AG10803 (cell line): ENCODE results near the gene RNF214.

Source experiments
- DNase-seq: peaks from one replicate; pipeline ENCODE4 v3.0.0; 2010; ENCODE audit warnings: low read depth
- H3K4me3 ChIP-seq: 2 replicates; pipeline ENCODE4 v1.5.1; 2011; ENCODE audit warnings: mild to moderate bottlenecking, low read length, control low read depth
- TF ChIP-seq, protein P1 (sequence below): conservative IDR thresholded peaks from 2 replicates; pipeline ENCODE4 v1.5.1; 2011; ENCODE audit warnings: mild to moderate bottlenecking, low read length, control low read depth, inconsistent platforms

The RNF214 gene

DNA sequence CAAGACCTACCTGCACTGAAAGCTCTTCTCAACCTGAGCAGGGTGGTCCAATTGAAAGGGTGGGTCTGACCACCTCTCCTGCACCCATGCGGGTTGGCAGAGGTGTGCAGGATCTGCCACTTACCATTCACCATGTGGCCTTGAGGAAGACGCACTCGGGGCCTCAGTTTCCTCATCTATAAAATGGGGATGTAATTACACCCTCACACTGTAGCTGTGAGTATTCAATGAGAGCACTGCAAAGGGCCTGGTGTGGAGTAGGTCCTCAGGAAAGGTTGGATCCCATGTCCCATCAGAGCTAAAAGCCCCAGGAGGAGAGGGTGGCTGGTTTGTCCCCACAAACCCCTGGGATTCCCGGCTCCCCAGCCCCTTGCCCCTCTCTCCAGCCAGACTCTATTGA, 33.9 kb upstream of the RNF214 start:
- TF ChIP-seq, protein P1, sequence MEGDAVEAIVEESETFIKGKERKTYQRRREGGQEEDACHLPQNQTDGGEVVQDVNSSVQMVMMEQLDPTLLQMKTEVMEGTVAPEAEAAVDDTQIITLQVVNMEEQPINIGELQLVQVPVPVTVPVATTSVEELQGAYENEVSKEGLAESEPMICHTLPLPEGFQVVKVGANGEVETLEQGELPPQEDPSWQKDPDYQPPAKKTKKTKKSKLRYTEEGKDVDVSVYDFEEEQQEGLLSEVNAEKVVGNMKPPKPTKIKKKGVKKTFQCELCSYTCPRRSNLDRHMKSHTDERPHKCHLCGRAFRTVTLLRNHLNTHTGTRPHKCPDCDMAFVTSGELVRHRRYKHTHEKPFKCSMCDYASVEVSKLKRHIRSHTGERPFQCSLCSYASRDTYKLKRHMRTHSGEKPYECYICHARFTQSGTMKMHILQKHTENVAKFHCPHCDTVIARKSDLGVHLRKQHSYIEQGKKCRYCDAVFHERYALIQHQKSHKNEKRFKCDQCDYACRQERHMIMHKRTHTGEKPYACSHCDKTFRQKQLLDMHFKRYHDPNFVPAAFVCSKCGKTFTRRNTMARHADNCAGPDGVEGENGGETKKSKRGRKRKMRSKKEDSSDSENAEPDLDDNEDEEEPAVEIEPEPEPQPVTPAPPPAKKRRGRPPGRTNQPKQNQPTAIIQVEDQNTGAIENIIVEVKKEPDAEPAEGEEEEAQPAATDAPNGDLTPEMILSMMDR, result no peak
- peak overlapping the region; percentile 88 for H3K4me3 ChIP-seq

GRCh38 chr11:117199053-117199915, 33.2 kb upstream of the RNF214 start, which contains the start of gene TAGLN:
TSS of gene TAGLN (plus strand) at chr11:117199370. CDS start at chr11:117203014, 3,644 bp downstream.
- TF ChIP-seq, protein P1, result no peak
- H3K4me3 ChIP-seq, result peak within 1 kb of the TSS; percentile 88
- DNase-seq, result peak; percentile 95

More for the DNA sequence above, 33.9 kb upstream of the RNF214 start:
- DNase-seq, result no peak

DNA sequence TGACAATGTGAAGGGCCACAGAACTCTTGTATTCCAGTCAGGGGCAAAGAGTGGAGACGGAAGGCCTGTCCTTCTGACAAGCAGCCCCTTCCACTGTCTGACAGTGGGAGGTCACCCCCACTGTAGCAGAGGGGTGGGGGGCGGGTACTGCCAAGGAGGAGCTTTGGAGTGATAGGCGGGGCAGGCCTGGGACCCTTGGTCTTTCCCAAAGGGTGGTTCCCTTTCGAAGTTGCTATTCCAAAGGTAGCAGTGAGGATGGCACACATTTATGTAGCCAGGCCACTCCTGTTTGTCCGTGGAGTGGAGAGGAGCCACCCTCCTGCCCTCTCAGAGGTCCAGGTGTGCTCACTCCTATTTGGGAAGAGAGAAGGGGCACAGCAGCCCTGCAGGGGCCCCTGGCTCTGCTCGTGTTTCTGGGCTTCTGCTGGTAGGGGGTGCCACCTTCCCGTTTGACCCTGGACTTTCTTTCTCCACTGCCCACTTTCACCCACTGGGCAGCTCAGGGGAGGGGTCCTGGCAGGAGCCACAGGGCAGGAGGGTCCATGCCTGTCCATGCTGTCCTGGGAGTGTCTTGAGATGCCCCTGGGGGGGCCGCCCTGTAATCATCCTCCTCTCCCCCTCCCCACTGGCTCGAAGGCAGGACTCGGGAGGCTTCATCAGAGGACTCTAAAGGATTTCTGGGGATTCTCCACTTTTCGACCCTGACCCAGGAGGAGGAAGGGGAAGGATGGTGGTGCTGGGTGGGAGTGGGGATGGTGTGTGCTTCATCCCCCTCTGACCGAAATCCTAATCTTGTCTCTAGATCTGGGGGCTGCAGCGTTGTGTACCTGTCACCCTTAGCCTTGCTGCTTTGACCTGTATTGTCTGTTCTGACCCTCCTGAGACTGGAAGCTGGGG, 32.3 kb upstream of the RNF214 start:
- H3K4me3 ChIP-seq, result peak overlapping the region; percentile 88
- DNase-seq, result no peak
- TF ChIP-seq, protein P1, result no peak

DNA sequence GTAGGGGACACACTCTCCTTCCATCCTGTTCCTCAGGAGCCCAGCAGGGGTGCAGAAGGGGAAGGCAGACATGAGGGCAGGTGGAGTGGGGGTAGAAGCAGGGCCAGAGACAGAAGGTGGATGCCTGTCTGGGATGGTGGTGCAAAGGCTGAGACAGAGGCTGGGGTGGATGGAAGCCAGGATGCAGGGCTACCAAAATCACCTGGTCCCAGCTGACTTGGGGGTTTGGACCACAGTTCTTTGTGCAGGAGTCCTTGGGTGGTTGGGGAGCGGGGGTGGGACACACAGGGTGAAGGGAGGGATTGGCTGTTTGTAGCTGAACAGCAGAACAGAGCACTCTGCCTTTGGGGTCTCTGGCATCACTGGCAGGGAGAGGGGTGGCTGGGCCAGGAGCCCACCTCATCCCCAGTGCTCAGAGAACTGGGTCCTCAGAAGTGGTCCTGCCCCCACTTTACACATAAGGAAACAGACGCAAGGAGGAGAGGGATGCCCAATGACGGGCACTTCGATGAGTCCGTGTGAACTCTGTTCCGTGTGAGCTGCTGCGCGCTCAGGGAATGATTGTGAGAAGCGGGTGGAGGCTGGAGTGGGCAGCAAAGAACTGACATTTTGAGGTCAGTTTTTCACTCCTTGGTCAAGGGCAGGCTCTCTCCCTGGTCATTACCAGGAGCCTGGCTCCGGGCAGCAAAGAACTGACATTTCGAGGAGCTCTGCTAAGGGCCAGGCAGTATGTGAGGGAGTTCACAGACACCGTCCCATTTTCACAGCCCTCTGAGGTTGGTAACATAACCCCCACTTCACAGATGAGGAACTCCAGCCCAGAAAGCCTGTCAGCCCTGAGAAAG, 31.4 kb upstream of the RNF214 start:
- TF ChIP-seq, protein P1, result no peak
- peak overlapping the region; percentile 88 for H3K4me3 ChIP-seq
- no peak for DNase-seq

DNA sequence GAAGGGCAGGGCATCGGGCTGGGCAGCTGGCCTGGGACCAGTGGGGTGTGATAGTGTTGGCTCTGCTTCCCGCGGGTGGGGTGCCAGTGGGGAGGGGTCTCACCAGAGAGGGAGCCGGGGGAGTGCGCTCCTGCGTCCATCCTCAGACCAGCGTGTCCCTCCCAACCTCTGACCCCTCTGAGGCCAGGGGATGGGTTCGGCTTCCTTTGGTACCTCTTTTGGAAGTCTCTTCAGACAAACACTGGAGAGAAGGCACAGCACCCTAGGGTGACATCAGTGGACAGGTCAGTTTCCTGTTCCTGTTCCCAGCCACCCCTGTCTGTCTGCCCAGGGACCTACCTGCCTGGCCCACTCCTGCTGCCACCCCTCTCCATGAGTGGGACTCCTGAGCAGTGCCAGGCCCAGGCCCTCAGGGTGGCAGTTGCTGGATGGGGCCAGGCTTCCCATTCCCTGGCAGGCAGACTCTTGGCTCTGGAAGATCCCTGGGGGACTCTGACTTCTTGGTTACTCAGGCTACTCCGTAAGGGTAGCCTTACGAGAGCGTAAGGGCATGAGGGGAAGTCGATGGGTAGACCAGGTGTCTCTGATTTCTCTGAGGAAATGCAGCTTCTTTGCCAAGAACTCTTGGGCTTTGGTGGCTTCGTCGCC, 30.7 kb upstream of the RNF214 start:
- TF ChIP-seq, protein P1, result no peak
- no peak for DNase-seq
- H3K4me3 ChIP-seq, result peak overlapping the region; percentile 88
